HG02678 (cell line): ENCODE results near the gene MIER2.

ENCODE experiments used
- ATAC-seq: cut with Tn5 transposase; IDR thresholded peaks from one replicate; pipeline ENCODE4 v1.9.1; 2021; ENCODE audit warnings: mild to moderate bottlenecking, moderate library complexity; ENCODE audit not compliant: unreplicated experiment

The MIER2 gene

GRCh38 chr19:335486-336066 is 9.0 kb downstream of the MIER2 start:
- ATAC-seq, result no peak

- ATAC-seq, result no peak
Measured at GRCh38 chr19:335072-335471, 9.5 kb downstream of the MIER2 start.

DNA sequence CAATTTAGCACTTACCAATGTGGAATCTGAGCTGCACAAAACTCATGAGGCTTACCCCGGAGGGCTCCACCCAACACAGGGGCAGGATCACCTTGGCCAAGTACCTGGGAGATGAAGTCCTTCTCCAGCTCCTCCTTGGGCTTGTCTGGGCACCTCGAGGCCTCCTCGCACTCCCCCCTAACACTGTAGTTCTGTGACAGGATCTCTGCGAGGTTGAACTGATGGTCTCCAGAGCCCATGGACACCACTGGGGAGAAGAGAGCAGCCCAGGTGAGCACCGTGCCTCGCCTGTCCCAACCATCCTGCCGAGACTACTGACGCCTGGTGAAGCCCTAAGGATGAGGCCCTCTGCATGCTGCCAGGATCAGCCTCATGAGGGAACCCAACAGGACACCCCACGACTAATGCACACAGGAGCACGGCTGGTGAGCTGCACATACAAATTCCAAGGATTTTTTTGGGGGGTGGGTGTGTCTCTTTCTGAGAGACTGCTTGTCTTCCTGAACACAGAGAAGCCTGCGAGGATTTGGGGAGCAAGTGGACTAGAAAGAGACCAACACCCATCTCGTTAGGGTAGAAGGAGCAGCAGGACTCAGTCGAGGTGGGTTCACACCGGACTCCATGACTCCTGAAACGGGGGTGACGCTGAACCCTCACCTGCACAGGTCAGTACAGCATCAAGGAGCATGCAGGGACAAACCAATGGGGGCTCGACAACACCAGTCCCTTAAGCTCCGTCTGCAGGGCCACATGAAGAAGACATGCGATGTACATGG is 10.1 kb downstream of the MIER2 start:
- no peak for ATAC-seq

- no peak for ATAC-seq
Measured at GRCh38 chr19:330503-330902, 14.1 kb downstream of the MIER2 start.

- no peak for ATAC-seq
Measured at GRCh38 chr19:329876-330275, 14.7 kb downstream of the MIER2 start.

- no peak for ATAC-seq
Measured at GRCh38 chr19:328025-328505, 16.5 kb downstream of the MIER2 start.

GRCh38 chr19:327291-328024 is 17.1 kb downstream of the MIER2 start:
- ATAC-seq, result no peak

DNA sequence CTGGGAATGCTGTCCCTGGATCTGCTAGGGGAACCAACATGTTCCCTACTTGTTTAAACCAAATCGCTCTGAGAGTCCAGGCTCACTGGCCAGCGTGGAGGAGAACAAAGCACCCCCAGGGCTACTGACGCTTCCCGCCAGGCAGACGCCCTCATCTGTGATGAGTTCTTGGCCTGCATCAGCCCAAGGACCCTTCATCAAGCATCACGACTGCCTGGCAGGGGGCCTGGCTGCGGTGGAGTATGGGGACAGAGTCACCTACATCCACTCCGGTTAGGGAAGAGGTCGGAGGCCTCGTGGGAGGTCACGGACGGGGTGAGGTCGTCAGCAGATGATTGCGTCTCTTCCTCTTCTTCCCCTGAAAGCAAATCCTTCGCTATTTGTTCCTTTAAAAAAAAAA is 17.7 kb downstream of the MIER2 start:
- no peak for ATAC-seq

DNA sequence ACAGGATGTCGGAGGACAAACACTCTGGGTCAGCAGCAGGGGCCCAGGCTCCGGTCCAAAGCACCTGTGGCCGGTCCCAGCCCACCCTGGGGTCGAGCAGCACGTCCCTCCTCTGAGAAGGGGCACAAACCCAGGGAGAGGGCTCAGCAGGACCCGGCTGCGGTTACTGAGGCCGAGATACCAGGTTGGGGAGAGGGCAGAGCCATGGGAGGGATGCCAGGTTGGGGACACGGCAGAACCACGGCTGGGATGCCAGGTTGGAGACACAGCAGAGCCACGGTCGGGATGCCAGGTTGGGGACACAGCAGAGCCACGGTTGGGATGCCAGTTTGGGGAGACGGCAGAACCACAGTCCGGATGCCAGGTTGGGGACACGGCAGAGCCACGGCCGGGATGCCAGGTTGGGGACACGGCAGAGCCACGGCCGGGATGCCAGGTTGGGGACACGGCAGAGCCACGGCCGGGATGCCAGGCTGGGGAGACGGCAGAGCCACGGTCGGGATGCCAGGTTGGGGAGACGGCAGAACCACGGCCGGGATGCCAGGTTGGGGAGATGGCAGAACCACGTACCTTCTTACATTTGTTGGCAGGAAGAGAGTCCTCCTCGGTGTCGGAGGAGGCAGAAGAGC is 18.5 kb downstream of the MIER2 start:
- ATAC-seq, result no peak

DNA sequence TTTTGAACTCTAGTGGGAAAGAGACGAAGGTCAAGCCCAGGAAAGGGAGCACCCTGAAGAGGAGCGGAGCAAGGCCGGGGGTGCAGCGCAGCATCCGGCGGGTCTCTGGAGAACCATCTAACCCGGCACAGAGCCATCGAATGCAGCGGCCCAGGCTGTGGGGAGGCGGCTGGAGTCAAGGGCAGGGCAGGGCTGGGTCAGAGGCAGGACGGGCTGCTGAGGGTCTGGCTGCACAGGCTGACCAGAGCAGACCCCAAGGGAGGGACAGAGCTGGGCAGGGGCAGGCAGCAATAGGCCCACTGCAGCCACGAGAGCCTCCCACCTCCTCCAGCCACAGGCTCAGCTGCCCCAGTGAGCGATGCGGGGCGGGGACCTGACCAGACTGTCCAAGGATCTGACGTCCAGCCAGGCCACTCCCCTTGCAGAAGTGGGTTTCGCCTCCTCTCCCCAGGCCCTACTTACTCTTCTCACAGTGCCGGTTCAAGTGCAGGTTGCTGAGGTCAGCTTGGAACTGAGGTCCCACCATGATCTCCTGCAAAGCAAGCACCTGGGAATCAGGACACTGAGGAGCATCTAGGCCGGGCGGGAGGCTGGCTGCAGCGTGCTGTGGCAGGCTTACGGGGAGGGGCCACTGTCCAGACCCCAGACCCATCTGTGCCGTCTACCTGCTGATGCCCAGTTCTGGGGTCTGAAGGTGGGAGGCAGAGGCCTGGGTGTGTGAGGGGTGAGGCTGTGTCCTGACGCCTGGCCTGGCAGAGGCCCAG is 19.2 kb downstream of the MIER2 start:
- ATAC-seq, result no peak

- ATAC-seq, result no peak
Measured at GRCh38 chr19:324716-325115, 19.9 kb downstream of the MIER2 start.

- ATAC-seq, result no peak
Measured at GRCh38 chr19:322616-323015, 22.0 kb downstream of the MIER2 start.

- no peak for ATAC-seq
Measured at GRCh38 chr19:318509-318774, 26.2 kb downstream of the MIER2 start.

DNA sequence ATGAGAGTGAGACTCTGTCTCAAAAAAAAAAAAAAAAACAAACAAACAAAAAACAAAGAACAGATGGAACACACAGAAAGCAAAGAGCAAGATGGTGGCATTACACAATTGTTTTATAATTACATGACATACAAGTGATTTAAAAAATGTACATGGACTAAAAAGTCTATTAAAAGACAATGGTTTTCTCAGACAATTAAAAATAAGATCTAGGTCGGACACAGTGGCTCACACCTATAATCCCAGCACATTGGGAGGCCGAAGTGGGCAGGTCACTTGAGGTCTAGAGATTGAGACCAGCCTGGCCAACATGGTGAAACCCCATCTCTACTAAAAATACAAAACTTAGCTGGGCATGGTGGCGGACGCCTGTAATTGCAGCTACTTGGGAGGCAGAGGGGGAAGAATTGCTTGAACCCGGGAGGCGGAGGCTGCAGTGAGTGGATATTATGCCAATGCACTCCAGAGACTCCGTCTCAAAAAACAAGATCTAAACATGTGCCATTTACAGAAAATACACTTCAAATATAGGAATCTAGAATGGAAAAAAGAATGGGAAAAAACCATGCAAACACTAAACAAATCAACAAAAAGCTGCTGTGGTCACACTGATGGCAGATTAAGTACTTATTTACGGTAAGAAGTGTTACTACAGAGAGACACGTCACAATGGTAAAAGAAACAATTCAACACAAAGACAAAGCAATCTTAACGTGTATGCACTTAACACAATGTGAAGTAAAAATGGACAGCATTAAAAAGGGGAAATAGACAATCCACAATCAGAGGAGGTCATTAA is 26.7 kb downstream of the MIER2 start:
- ATAC-seq, result no peak

DNA sequence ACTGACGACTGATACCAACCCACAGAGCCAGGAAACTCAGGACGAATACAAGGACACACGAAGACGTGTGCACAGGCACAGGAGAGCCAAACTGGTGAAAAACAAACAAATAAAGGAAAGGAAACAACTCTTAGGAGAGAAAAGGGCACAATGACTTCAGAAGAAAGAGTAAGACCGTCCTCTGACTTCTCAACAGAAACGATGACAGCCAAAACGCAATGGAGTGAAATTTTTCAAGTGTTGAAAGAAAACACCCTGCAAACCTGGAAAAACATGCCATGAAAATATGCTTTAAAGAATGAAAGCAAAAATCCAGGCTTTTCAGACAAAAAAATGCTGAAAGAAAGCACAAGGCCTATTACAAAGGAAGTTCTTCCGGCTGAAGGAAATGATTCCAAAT is 28.8 kb downstream of the MIER2 start:
- ATAC-seq, result no peak

- ATAC-seq, result no peak
Measured at GRCh38 chr19:313988-314815, 30.4 kb downstream of the MIER2 start.

- ATAC-seq, result no peak
Measured at GRCh38 chr19:313169-313987, 31.2 kb downstream of the MIER2 start.

GRCh38 chr19:311813-312261 is 32.8 kb downstream of the MIER2 start:
- no peak for ATAC-seq
